Measurements from ENCODE around the gene LYPLA2.
"Not testable (repeated sequence)": the region's sequence is repeated elsewhere in the genome, so short reads cannot be mapped to it uniquely, and the experiment has no call there.

Gene LYPLA2

DNA sequence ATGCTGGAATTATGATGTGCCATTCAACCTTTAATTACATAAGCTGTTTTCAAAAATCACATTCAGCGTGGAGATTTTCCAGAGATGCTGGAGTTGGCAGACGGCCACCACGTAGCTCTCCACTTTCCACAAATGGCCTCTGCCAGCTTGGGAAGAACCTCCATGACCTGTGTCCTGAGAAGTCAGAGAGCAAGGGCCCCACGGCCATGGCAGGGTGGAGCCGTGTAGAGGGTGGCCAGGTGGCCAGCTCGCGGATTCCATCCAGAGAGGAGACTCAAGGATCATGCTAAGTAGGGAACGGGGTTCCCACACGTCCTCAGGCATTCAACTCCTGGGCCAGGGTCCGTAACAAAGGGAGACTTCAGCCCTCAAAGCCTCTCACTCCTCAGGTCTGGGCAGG, 10.9 kb downstream of the LYPLA2 start:
- TF ChIP-seq, protein P1, sequence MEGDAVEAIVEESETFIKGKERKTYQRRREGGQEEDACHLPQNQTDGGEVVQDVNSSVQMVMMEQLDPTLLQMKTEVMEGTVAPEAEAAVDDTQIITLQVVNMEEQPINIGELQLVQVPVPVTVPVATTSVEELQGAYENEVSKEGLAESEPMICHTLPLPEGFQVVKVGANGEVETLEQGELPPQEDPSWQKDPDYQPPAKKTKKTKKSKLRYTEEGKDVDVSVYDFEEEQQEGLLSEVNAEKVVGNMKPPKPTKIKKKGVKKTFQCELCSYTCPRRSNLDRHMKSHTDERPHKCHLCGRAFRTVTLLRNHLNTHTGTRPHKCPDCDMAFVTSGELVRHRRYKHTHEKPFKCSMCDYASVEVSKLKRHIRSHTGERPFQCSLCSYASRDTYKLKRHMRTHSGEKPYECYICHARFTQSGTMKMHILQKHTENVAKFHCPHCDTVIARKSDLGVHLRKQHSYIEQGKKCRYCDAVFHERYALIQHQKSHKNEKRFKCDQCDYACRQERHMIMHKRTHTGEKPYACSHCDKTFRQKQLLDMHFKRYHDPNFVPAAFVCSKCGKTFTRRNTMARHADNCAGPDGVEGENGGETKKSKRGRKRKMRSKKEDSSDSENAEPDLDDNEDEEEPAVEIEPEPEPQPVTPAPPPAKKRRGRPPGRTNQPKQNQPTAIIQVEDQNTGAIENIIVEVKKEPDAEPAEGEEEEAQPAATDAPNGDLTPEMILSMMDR (IDR thresholded peaks at IDR 0.05; ENCODE audit: insufficient read depth, low read depth, low read length, missing control alignments) = no peak
- DNase-seq (ENCODE audit: low read depth) = no peak
- no peak overlapping the region for H3K4me3 ChIP-seq (ENCODE audit: low read depth, low read length)

DNA sequence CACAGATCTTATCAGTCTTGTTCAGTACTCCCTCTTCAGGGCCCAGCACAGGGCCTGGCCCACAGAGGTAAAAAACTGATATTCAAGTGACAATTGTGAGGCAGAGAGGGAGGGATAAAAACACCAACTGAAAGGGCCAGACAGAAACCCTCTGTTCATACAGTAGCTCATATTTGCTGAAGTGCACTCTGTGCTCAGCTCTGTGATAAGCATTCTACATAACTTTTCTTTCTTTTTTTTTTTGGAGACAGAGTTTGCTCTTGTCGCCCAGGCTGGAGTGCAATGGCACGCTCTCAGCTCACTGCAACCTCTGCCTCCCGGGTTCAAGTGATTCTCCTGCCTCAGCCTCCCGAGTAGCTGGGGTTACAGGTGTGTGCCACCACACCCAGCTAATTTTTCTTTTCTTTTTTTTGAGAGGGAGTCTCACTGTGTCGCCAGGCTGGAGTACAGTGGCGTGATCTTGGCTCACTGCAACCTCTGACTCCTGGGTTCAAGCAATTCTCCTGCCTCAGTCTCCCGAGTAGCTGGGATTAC, 11.9 kb downstream of the LYPLA2 start:
- DNase-seq (ENCODE audit: low read depth) = not testable (repeated sequence)

DNA sequence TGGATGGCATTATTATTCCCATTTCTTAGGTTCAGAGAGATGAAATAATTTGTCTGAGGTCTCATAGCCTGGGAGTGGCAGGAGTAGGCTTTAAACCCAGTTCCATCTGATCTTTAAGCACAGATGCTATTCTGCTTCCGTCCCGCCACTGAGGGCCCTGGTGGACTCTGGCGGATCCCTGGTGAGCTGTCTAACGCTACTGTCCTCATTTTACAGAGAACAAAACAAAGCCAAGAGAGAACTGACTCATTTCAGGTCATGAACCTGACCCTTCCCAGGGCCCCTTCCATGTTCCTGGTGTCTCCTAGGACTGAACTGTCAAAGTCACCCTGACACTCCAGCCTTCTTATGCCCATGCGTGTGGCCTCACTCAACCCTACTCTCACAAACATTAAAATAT, 12.7 kb downstream of the LYPLA2 start:
- DNase-seq (ENCODE audit: low read depth) = no peak
- TF ChIP-seq, protein P1 (IDR thresholded peaks at IDR 0.05; ENCODE audit: insufficient read depth, low read depth, low read length, missing control alignments) = no peak
- no peak overlapping the region for H3K4me3 ChIP-seq (ENCODE audit: low read depth, low read length)

More for the DNA sequence above, 11.9 kb downstream of the LYPLA2 start:
- not testable (repeated sequence) for H3K4me3 ChIP-seq (ENCODE audit: low read depth, low read length)

DNA sequence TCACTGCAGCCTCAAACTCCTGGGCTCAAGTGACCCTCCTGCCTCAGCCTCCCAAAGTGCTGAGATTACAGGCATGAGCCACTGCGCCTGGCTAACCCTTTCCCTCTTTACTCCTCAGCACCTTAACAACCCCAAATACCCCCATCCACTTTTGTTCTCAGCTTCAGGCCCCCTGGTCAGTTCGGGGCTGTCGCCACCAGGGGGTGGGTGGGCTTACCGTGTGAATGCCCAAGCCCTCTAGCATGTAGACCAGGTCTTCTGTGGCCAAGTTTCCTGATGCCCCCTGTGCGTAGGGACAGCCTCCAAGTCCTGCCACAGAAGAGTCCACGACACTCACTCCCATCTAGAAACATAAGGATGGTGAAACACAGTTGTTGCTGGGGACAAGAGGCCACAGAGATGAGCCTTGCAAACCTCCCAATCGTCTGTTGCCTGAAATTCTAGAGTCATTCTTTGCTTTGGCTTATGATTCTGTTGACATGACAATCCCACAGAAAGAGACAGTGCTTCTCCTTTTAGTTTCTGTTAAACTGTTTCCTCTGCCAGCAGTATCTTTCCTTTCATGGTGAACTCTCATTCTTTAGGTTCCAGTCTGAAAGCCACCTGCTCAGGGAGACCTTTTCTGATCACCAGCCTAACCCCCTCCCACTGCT, 13.4 kb downstream of the LYPLA2 start:
- no peak overlapping the region for H3K4me3 ChIP-seq (ENCODE audit: low read depth, low read length)
- DNase-seq (ENCODE audit: low read depth) = no peak

DNA sequence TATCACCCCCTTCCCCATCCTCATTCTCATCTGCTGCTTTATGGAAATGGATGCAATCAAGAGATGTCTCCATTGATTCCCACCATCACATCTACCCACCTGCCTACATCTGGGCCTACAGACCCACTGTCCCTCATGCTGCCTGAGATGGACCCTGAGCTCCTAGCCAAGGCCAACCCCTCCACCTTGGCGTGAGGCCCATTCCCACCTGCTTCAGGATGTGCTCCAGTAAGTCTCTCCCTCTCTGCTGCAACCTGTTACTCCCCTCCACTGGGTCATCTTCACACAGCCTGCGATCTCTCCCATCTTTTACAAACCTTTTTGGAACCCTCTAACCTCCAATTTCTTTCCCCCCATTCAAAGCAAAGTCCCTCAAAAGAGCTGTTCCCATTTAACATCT, 14.1 kb downstream of the LYPLA2 start:
- DNase-seq (ENCODE audit: low read depth) = no peak
- TF ChIP-seq, protein P1 (IDR thresholded peaks at IDR 0.05; ENCODE audit: insufficient read depth, low read depth, low read length, missing control alignments) = no peak
- no peak overlapping the region for H3K4me3 ChIP-seq (ENCODE audit: low read depth, low read length)

More for the DNA sequence above, 13.4 kb downstream of the LYPLA2 start:
- TF ChIP-seq, protein P1 (IDR thresholded peaks at IDR 0.05; ENCODE audit: insufficient read depth, low read depth, low read length, missing control alignments) = peak; percentile 34

DNA sequence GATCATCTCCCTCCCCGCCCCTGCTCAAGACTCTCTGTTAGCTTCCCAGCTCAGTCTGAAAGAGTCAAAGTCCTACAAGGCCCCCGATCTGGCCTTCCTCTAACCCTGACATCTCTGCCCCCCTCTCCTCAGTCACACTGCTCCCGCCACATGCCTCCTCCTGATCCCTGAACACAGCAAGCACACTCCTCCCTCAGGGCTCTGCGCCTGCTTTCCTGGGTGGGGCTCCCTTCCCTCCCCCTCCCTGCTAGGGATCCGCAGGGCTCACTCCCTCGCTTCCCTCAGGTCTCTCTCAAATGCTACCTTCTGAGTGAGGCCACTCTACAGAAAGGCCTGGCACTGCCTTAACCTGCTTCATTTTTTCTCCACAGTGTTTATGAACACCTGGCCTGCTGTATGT, 15.3 kb downstream of the LYPLA2 start:
- TF ChIP-seq, protein P1 (IDR thresholded peaks at IDR 0.05; ENCODE audit: insufficient read depth, low read depth, low read length, missing control alignments) = no peak
- no peak for DNase-seq (ENCODE audit: low read depth)
- H3K4me3 ChIP-seq (ENCODE audit: low read depth, low read length) = no peak overlapping the region

DNA sequence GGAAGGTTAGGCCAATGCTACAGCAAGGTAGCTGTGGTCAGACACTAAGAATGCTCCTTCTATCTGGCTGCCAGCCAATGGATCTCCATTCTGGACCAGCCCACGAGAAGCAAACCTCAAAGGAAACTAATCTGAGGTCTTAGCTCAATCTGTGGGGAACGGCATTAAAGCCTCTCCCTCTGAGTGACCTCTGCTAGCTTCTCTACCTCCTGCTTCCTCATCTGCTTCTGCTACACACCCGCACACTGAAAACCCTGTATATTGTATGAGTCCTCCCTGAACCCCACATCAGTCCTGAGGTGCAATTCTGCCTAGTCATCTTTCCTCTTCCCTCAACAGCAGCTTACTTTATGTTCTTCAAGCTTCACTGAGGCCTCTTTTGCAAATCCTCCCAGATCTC, 16.5 kb downstream of the LYPLA2 start:
- no peak for DNase-seq (ENCODE audit: low read depth)
- no peak overlapping the region for H3K4me3 ChIP-seq (ENCODE audit: low read depth, low read length)
- TF ChIP-seq, protein P1 (IDR thresholded peaks at IDR 0.05; ENCODE audit: insufficient read depth, low read depth, low read length, missing control alignments) = no peak

Measured in GM12865 (cell line).